HFFc6 (cell line): Measurements from ENCODE around the gene GCSH. TPM values are rescaled to one million over a fixed set of nuclear protein-coding genes. Genes with fewer than 3 reads are reported as not detected.
A peak's percentile ranks its signal among the peaks of the same experiment; 100 is the strongest.

ENCODE experiments used
- DNase-seq: peaks from one replicate; pipeline ENCODE4 v3.0.0-alpha.2; 2018
- H3K27ac Mint-ChIP-seq: 2 replicates; pipeline ENCODE4 v1.8.0; 2020; ENCODE audit warnings: mild to moderate bottlenecking, mixed read lengths
- H3K27me3 Mint-ChIP-seq: 2 replicates; pipeline ENCODE4 v1.8.0; 2021; ENCODE audit warnings: mild to moderate bottlenecking, moderate library complexity, mixed read lengths; ENCODE audit not compliant: insufficient read depth
- H3K36me3 Mint-ChIP-seq: 2 replicates; pipeline ENCODE4 v1.8.0; 2021; ENCODE audit warnings: low read depth, mixed read lengths
- H3K4me1 Mint-ChIP-seq: 2 replicates; pipeline ENCODE4 v1.8.0; 2020; ENCODE audit warnings: low read depth, mixed read lengths
- H3K4me3 Mint-ChIP-seq: 2 replicates; pipeline ENCODE4 v1.8.0; 2020; ENCODE audit warnings: mild to moderate bottlenecking, moderate library complexity, mixed read lengths
- H3K9me3 Mint-ChIP-seq: 2 replicates; pipeline ENCODE4 v1.8.0; 2020; ENCODE audit warnings: mild to moderate bottlenecking, mixed read lengths
- CTCF ChIP-seq: fragments of 200-600 bp; sonication (generic); IDR thresholded peaks from 2 replicates; pipeline ENCODE4 v1.5.0; 2021; ENCODE audit warnings: antibody characterized with exemption, mild to moderate bottlenecking
- total RNA-seq, 6 experiments: library from RNA; stranded (reverse); fragmentation: NEBNext Ultra II Directional; extraction: Animal tissue kit (Norgen Biotek cat#: 25700); gene quantifications; 2 replicates in 1 of 6; 3 replicates in 5 of 6; pipeline ENCODE4 v1.2.3, GENCODE V29; 2021

GCSH gene
- total RNA-seq, 6 experiments from 2014 or later = 23.6 to 36.1 (median 31.3) TPM

GRCh38 chr16:81071805-81072204 is 24.4 kb downstream of the GCSH start:
- H3K27me3 Mint-ChIP-seq = peaks cover 3% of the 10 kb centered on the region; the same call in 1 of the 2 replicates
- H3K36me3 Mint-ChIP-seq = no peaks in the 10 kb centered on the region
- H3K4me1 Mint-ChIP-seq = peaks cover 14% of the 10 kb centered on the region
- H3K9me3 Mint-ChIP-seq = no peaks in the 10 kb centered on the region
- TF ChIP-seq CTCF = no peak
- peak overlapping the region; percentile 1; the same call in 1 of the 2 replicates for H3K27ac Mint-ChIP-seq
- DNase-seq = peak; percentile 15
- no peak overlapping the region for H3K4me3 Mint-ChIP-seq

GRCh38 chr16:81070979-81071378 is 25.2 kb downstream of the GCSH start:
- Mint-ChIP-seq H3K4me3 (no peak overlapping the region), H3K4me1 (peaks cover 16% of the 10 kb centered on the region), H3K9me3 (no peaks in the 10 kb centered on the region), H3K36me3 (no peaks in the 10 kb centered on the region), H3K27ac (no peak overlapping the region), H3K27me3 (peaks cover 3% of the 10 kb centered on the region; the same call in 1 of the 2 replicates)
- no peak for DNase-seq
- TF ChIP-seq CTCF = no peak

- Mint-ChIP-seq H3K27ac (no peak overlapping the region), H3K4me1 (peaks cover 22% of the 10 kb centered on the region), H3K4me3 (no peak overlapping the region), H3K27me3 (peaks cover 3% of the 10 kb centered on the region; the same call in 1 of the 2 replicates), H3K9me3 (no peaks in the 10 kb centered on the region), H3K36me3 (no peaks in the 10 kb centered on the region)
- no peak for DNase-seq
- TF ChIP-seq CTCF = no peak
These were observed 27.1 kb downstream of the GCSH start for GRCh38 chr16:81069063-81069462.

GRCh38 chr16:81067166-81067565 is 29.0 kb downstream of the GCSH start:
- peaks cover 22% of the 10 kb centered on the region for H3K4me1 Mint-ChIP-seq
- no peak overlapping the region for H3K4me3 Mint-ChIP-seq
- no peak overlapping the region for H3K27ac Mint-ChIP-seq
- DNase-seq = no peak
- no peaks in the 10 kb centered on the region for H3K9me3 Mint-ChIP-seq
- no peak for TF ChIP-seq CTCF
- no peaks in the 10 kb centered on the region; the same call in 1 of the 2 replicates for H3K27me3 Mint-ChIP-seq
- no peaks in the 10 kb centered on the region for H3K36me3 Mint-ChIP-seq

- TF ChIP-seq CTCF = no peak
- no peak for DNase-seq
- no peak overlapping the region for H3K4me3 Mint-ChIP-seq
These were observed 29.5 kb downstream of the GCSH start for GRCh38 chr16:81066681-81067080.

More at GRCh38 chr16:81066681-81067080, 29.5 kb downstream of the GCSH start:
- Mint-ChIP-seq H3K36me3 (no peaks in the 10 kb centered on the region), H3K27ac (no peak overlapping the region), H3K9me3 (no peaks in the 10 kb centered on the region), H3K27me3 (no peaks in the 10 kb centered on the region; the same call in 1 of the 2 replicates), H3K4me1 (peaks cover 17% of the 10 kb centered on the region)
